ENCODE results near the gene VEZT.
"Not testable (repeated sequence)": the region's sequence is repeated elsewhere in the genome, so short reads cannot be mapped to it uniquely, and the experiment has no call there.

The VEZT gene

DNA sequence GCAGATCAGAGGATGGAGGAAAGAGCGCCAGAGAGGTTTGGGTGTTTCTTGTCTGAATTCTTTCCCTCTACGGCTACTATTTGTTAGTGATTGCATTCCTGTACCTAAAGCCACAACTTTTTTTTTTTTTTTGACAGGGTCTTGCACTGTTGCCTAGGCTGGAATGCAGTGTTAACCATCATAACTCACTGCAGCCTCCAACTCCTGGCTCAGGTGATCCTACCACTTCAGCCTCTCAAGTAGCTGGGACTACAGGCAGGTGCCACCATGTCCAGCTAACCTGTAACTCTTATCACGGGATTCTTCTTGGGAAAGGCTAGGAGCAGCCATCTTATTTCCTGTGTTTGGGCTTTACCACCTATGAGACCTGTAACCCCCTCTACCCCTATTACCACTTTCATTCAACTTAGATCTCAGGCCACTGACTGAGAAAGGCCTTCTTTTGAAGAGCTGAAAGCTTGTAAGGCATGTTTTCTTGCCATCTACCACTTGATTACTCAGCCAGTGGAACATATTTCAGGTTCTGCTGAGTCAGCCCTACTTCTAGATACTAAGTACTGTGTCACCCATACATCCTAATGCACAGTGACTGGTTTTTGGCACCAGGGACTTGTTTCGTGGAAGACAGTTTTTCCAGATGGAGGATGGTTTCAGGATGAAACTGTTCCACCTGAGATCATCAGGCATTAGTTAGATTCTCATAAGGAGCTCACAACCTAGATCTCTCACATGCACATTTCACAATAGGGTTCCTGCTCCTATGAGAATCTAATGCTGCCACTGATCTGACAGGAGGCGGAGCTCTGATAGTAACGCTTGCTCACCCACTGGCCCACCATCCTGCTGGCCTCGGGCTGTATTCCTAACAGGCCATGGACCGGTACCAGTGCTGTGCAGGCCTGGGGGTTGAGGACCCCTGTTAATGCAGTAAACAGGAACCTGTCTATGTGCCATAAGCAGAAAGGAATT lies 6.9 kb downstream of the VEZT start:
- DNase-seq, result no peak

DNA sequence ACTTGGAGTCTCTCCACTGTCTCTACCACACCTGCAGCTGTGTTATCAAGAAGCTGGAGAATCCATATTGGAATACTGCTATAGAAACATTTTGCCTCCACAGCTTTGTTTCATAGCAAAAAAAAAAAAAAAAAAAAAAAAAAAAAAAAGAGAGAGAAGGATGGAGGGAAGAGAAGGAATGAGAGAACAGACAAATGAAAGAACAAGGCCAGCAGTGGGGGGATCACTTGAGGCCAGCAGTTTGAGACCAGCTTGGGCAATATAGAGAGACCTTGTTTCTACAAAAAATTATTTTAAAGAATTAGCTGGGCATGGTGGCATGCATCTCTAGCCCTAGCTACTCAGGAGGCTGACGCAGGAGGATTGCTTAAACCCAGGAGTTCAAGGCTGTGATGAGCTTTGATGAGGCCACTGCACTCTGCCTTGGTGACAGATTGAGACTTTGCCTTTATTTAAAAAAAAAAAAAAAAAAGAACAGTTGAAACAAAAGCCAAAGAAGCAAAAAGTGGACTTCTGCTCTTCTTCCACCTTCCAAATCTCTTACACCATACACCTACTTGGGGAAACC lies 8.1 kb downstream of the VEZT start:
- DNase-seq, result no peak

DNA sequence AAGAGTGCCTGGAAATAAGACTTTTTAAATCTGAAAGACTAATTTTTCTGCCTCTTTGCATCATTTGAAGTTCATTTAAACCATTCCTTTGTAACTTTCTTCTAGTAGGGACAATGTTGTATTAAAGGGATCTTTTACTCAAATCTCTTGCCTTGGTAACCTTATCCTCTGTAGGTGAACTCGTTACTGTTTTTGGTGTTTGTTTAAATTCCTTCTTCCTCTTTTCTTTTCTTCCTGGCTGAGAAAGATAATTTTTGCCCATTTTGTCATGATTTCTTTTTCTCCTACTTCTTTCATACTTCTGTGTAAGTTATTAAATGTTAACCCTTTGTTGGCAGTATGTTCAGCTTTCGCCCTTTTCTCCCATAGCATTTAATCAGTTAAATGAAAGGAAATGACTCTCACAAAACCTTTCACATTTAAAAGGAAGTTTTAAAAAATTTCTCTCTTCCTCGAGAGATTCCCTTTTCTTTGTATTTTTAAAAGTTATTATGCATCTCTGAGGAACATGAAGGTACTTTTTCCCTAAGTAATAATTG lies 10.3 kb downstream of the VEZT start:
- no peak for DNase-seq

DNA sequence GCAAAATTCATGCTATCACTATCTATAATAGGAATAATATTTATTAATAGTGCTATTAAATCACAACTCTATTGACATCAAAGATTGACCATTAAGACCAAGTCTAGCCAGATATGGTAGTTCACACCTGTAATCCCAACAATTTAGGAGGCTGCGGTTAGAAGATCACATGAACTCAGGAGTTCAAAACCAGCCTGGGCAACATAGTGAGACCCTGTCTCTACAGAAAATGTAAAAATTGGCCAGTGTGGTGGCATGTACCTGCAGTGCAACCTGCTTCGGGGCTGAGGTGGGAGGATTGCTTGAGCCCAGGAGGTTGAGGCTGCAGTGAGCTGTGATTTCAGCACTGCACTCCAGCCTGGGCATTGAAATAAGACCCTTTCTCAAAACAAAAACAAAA lies 11.0 kb downstream of the VEZT start:
- DNase-seq, result no peak

DNA sequence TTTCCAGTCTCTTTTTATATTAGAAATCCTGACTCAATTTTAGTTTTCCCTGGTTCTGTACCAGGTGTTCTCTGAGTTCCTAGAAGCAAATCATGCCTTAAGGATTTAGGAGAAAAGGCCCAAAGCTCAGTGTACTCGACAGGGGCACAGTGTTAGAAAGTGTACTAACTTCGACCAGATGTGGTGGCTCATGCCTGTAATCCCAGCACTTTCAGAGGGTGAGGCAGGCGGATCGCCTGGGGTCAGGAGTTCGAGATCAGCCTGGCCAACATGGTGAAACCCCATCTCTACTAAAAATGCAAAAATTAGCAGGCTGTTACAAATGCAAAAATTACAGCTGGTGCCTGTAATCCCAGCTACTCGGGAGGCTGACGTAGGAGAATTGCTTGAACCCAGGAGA lies 12.0 kb downstream of the VEZT start:
- no peak for DNase-seq

DNA sequence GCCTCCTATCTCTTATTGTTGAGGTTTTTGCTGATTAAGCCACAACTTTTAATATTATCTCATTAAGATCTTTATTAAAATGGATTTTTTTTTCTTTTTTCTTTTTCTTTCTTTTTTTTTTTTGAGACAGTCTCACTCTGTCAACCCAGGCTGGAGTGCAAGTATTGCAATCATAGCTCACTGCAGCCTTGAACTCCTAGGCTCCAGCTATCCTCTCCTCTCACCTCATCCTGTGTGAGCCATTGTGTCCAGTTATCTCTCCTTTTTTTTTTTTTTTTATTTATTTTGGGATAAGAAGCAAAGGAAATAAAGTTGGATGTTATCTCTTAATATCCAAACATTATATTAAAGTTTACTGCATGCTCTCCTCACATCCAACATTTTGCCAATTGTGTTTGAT lies 12.7 kb downstream of the VEZT start:
- no peak for DNase-seq

DNA sequence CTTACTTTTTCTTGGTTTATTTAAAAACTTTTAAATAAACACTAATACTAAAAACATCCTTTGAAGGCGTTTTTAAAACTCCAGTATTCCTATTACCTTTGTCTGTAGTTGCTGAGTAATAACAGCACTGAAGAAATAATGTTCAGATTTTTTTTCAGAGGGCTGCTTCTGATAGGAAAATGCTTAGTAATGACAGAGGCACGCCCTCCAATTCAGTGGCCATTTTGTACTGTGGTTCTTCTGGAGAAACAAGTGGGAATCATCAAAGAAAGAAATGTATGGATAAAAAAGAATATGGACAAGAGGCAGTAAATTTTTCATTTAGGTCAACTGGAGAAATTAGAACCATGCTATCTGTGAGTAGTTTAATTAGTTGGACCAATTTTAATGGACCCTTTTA lies 13.6 kb downstream of the VEZT start:
- no peak for DNase-seq

DNA sequence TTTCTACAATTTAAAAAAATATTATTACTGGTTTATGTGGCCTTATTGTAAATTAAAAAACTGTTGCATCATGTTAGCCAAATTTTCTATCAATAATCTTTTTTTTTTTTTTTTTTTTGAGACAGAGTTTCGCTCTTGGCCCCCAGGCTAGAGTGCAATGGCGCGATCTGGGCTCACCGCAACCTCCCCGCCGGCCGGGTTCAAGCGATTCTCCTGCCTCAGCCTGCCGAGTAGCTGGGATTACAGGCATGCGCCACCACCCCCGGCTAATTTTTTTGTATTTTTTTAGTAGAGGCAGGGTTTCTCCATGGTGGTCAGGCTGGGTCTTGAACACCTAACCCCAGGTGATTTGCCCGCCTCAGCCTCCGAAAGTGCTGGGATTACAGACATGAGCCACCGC lies 16.6 kb downstream of the VEZT start:
- DNase-seq, result not testable (repeated sequence)

DNA sequence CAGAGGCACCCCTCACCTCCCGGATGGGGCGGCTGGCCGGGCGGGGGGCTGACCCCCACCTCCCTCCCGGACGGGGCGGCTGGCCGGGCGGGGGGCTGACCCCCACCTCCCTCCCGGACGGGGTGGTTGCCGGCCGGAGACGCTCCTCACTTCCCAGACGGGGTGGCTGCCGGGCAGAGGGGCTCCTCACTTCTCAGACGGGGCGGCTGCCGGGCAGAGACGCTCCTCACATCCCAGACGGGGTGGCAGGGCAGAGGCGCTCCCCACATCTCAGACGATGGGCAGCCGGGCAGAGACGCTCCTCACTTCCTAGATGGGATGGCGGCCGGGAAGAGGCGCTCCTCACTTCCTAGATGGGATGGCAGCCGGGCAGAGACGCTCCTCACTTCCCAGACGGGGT lies 18.0 kb downstream of the VEZT start:
- DNase-seq, result not testable (repeated sequence)

DNA sequence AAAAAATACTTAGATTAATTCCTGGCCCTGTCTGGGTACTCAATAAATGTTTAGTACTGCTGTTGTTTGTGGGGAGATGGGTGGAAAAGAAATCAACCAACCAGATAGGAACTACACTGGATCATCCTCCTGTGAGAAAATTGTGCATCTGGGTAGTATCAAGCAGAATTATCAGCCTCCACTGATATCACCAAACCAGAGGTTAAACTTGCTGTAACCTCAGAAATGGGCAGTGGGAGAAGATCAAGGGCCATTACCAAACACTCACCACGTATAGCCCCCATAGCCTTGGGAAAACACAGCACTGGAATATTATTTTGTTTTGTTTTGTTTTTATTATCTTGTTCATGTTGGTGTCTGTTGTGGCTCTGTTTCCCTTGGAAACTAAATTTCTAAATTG lies 19.7 kb downstream of the VEZT start:
- no peak for DNase-seq

DNA sequence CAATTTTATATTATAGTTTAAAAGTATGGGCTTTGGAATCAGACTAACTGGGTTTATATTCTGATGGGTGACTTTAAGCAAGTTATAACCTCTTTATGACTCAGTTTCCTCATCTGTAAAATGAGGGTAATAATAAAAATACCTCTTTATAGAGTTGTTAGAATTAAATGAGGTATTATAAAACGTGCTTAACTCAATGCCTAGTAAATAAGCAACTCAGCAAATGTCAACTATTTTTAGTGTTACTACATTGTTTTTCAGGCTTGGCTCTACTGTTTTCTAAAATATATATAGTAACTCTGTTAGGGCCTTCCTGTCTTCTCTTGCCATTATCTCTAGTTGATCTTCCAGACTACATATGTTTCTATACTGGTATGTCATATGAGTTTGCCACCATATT lies 20.5 kb downstream of the VEZT start:
- no peak for DNase-seq

DNA sequence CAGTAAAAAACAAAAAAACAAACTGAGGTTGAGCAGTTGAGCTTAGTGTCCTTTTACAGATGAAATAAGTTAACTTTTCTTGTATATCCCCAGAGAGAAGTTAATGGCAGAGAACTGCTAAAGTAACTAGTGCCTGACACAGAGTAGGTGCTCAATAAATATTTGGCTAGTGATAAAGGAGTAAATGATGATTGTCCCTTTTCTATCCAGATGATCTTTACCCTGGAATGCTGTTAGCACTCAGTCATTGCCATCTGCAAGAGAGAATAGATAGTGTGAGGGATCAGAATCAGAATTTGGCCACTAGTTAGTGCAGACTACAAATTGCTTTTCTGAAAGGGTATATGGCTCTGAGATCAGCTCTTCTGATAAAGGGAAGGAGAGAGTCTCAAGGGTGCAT lies 21.6 kb downstream of the VEZT start:
- no peak for DNase-seq

DNA sequence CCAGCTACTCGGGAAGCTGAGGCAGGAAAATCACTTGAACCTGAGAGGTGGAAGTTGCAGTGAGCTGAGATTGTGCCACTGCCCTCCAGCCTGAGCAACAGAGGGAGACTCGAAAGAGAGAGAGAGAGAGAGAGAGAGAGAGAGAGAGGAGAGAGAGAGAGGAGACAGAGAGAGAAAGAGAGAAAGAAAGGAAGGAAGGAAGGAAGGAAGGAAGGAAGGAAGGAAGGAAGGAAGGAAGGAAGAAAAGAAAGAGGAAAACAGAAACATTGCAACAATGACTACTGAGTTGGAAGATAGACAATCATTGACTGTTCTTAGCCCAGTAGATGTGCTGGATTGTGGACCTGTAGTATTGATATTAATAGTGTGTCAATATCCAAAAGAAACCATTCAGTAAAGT lies 22.2 kb downstream of the VEZT start:
- DNase-seq, result not testable (repeated sequence)

DNA sequence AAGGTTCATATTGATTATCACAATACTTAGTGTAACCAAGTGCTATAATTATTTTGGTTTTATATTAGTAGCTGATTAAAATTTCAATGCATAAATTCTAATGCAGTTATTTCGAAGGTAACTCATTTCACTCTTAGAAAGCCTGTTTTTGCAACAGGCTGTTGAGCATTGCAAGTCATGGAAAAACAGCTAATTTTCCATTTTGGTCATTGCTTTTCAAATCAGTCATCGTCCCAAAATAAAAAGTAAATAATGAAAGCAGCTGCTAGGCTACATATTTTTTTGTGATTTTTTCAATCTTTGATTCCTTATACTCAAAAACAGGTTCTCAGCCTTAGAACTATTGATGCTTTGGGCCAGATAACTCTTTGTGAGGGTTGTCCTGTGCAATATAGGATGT lies 22.9 kb downstream of the VEZT start:
- no peak for DNase-seq

DNA sequence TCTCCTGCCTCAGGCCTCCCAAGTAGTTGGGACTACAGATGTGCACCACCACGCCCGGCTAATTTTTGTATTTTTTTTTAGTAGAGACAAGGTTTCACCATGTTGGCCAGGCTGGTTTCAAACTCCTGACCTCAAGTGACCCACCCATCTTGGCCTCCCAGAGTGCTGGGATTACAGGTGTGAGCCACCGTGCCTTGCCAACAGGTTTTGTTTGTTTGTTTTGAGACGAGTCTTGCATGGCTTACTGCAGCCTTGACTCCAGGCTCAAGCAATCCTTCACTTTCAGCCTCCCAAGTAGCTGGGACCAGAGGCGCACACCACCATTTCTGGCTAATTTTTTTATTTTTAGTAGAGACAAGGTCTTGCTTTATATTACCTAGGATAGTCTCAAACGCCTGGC lies 23.5 kb downstream of the VEZT start:
- DNase-seq, result not testable (repeated sequence)

DNA sequence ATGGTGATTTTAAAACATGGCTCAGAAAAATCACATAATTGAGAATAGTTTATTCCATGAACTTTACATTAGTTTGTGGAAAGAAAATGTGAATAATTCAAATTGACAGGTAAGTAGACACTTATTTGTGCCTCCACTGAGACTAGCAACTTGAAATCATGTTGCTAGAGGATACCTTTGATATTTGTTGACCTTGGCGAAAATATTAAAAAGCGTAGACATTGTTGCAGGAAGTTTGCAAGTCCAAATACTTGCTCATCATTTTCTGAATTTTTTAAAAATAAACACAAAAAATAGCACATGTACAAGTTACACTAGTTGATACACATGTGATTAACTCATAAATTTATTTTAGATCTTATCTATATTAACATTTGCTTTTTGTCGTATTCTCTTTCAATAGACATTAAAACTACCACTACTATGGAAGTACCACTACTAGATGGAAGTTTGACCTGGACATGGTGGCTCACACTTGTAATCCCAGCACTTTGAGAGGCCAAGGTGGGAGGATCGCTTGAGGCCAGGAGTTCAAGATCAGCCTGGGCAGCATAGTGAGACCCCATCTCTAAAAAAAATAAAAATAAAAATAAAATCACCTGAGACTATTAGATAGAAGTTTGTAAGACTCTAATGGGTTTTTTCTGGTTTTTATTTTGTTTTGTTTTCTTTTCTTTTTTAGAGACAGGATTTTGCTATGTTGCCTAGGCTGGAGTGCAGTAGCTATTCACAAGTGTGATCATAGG lies 24.3 kb downstream of the VEZT start:
- no peak for DNase-seq

DNA sequence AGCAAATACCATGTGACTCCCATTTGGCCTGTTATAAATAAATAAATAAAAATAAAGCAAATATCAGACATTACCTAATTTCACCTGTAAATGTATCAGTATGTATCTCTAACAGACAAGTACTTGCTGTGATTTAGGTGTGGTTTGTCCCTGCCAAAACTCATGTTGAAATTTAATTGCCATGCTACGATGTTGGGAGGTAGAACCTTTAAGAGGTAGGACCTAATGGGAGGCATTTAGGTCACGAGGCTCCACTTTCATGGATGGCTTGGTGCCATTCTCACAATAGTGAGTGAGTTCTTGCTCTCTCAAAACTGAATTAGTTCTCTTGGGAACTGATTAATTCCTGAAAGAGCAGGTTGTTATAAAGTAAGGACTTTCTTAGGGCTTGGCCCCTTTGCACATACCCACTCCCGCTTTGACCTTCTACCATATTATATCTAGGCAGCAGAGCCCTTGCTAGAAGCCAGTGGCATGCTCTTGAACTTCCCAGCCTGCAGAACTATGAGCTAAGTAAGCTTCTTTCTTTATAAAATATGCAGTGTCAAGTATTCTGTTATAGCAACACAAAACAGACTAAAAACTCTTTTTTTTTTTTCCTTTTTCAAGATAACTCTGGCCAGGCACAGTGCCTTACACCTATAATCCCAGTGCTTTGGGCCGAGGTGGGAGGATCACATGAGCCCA lies 26.0 kb downstream of the VEZT start:
- no peak for DNase-seq

DNA sequence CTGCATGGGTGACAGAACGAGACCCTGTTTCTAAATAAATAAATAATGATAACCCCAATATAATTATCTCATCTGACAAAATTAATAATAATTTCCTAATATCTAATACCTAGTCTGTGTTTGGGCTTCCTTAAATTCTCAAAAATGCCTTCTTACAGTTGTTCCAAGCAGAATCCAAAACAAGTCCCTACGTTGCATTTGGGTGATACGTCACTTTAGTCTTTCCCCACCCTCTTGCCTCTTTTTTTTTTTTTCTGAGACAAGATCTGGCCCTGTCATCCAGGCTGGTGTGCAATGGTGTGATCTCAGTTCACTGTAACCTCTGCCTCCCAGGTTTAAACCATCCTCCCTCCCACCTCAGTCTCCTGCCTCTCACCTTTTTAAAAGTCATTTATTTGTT lies 26.7 kb downstream of the VEZT start:
- no peak for DNase-seq

DNA sequence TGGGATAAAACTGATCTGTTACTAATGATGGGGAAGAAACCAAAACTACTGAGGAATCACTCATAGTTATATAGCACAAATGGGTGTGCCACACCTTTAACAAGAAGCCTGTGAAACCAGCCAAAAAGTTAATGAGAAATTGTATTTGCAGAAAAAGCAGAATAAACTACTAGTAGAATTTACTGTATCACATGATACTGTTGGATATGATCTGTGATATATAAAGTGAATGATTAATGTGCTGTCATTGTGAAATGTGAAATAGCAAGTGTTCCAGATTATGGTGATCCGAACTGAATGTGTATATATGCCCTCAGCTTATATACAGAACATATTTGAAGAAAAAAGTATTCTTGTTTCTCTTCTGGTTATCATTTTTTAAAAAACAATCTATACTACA lies 30.5 kb downstream of the VEZT start:
- no peak for DNase-seq

DNA sequence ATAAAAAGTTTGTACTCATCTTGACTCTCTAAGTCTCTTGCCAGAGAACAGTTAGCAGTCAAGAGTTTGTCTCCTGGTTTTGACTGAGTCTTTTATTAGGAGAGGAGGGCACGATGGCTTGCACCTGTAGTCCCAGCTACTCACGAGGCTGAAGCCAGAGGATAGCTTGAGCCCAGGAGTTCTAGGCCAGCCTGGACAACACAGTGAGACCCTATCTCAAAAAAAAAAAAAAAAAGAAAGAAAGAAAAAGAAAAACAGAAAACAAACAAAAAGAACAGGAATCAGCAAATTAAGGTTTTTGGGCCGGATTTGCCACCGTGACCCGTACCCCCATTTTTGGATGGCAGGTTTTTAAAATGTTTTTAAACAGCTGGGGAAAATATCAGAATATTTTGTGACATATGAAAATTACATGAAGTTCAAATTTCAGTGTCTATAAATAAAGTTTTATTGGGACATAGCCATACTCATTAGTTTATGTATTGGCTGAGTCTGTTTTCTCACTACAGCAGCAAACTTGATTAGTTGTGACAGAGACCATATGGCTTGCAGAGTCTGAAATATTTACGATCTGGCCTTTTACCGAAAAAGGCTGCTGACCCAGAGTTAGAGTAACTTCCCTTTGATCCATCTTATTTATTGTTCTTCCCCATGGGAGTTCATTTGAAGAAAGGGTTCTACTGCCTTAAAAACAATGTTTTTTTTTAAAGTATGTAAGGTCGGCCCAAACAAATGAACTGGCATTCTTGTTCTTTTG lies 31.2 kb downstream of the VEZT start:
- DNase-seq, result no peak

DNA sequence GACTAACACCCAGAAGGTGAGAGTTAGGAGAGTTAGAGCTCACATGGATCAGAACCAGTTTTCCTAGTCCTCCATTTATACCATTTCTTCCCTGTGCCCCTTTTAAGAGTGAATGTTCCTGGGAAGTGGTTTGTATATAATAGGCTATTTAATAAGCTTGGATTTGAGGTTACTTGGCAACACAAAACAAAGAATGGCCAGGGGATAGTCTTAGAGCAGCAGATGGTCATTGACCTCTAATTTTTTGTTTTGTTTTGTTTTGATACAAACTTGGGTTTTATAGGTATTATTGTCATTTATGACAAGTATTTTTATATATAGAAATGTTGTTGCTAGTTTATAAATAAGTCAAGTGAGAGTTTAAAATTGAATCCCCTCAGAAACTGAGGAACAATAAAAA lies 35.8 kb downstream of the VEZT start:
- DNase-seq, result no peak

DNA sequence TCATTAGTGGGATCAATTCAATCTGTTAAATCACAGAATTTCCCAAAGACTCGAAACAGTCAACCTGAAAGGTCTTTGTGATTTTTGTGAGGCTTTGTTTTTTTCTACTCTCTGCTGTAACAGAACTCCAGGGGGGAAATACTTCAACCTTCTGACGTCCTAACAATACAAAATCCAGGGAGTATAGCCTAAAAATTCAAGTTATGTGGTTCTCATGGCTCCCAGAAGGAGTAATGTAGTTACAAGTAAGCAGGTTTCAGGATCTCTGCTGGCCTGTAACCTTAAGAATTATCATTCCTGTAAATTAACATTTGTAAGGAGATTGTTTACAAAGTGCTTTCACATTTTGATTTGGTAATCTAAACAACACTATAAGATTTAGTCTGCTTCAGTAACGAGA lies 39.9 kb downstream of the VEZT start:
- no peak for DNase-seq
